ENCODE measurements around the gene TMEM255B. TPM values are rescaled to one million over a fixed set of nuclear protein-coding genes. Genes with fewer than 3 reads are reported as not detected.

TMEM255B gene
- total RNA-seq, 2 experiments from 2014 or later: 1.0 to 1.2 TPM

DNA sequence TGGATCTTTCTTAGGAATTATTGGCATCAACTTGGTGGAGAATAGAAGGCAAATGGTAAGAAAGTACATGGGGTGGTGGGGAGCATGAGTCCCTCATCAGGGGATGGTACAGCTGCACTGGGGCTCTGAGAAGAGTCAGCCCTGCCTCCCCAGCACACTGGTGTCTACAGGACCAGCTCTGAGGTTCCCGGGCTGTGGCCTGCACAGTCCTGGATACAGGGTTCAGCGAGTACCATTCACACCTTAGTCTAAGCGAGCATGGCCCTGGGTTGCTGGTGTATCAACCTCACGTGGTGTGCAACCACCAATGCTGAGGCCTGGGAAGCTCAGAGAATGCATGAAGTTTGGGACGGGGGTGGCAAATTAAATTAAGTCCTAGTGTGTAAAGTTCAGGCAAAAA lies 10.1 kb downstream of the TMEM255B start:
- intact Hi-C loops (cut with DNase I, micrococcal nuclease): no loop called here
- ChIA-PET CTCF (no interaction called here), POLR2A (no interaction called here)
- Histone ChIP-seq H3K9me3 (ENCODE audit: control insufficient read depth in 1 of 2, insufficient read depth in 1 of 2, low read length in 2 of 2) (no peaks in the 10 kb centered on the region), H3K4me3 (ENCODE audit: low read length) (no peak overlapping the region), H3K27ac (ENCODE audit: low read depth in 1 of 2, low read length in 2 of 2) (no peak overlapping the region), H3K4me1 (ENCODE audit: insufficient read depth, low read length) (no peaks in the 10 kb centered on the region), H3K36me3 (ENCODE audit: insufficient read depth, low read length) (no peaks in the 10 kb centered on the region), H3K27me3 (ENCODE audit: control insufficient read depth in 1 of 2, insufficient read depth in 2 of 2, low read length in 2 of 2) (peaks cover 0 to 7% of the 10 kb centered on the region in 2 experiments)
- TF ChIP-seq CTCF (IDR thresholded peaks at IDR 0.05): no peak
- Mint-ChIP-seq H3K36me3 (ENCODE audit: low read depth) (no peaks in the 10 kb centered on the region), H3K9me3 (peaks cover 2% of the 10 kb centered on the region), H3K4me1 (ENCODE audit: low read depth) (no peaks in the 10 kb centered on the region), H3K27me3 (peaks cover 18% of the 10 kb centered on the region), H3K27ac (no peak overlapping the region), H3K4me3 (no peak overlapping the region)
- DNase-seq (no peak), ATAC-seq (ENCODE audit: poor library complexity) (no peak)

DNA sequence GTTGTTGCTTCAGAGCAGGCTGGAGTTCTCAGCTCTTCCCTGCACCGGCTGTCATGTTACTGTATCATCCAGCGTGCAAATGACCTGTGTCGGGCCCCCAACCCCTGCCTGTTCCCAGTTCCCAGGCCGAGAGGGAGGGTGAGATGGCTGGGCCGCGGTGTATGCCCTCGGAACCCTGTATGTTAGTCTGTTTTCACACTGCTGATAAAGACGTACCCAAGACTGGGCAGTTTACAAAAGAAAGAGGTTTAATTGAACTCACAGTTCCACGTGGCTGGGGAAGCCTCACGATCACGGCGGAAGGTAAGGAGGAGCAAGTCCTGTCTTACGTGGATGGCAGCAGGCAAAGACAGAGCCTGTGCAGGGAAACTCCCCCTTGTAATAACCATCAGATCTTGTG lies 10.9 kb downstream of the TMEM255B start:
- peaks cover 0 to 2% of the 10 kb centered on the region in 2 experiments for H3K9me3 ChIP-seq (ENCODE audit: control insufficient read depth in 1 of 2, insufficient read depth in 1 of 2, low read length in 2 of 2)
- peaks cover 2% of the 10 kb centered on the region for H3K9me3 Mint-ChIP-seq
- ChIA-PET CTCF (no interaction called here), POLR2A (no interaction called here)
- H3K27ac ChIP-seq (ENCODE audit: low read depth in 1 of 2, low read length in 2 of 2): no peak overlapping the region
- no peaks in the 10 kb centered on the region for H3K4me1 ChIP-seq (ENCODE audit: insufficient read depth, low read length)
- H3K27me3 ChIP-seq (ENCODE audit: control insufficient read depth in 1 of 2, insufficient read depth in 2 of 2, low read length in 2 of 2): peaks cover 0 to under 1% of the 10 kb centered on the region in 2 experiments
- peaks cover 14% of the 10 kb centered on the region for H3K27me3 Mint-ChIP-seq
- TF ChIP-seq CTCF (IDR thresholded peaks at IDR 0.05): no peak
- no peak overlapping the region for H3K4me3 Mint-ChIP-seq
- H3K36me3 ChIP-seq (ENCODE audit: insufficient read depth, low read length): no peaks in the 10 kb centered on the region
- H3K4me1 Mint-ChIP-seq (ENCODE audit: low read depth): no peaks in the 10 kb centered on the region
- ATAC-seq (ENCODE audit: poor library complexity) (no peak), DNase-seq (no peak)
- no peaks in the 10 kb centered on the region for H3K36me3 Mint-ChIP-seq (ENCODE audit: low read depth)
- H3K4me3 ChIP-seq (ENCODE audit: low read length): no peak overlapping the region
- intact Hi-C loops (cut with DNase I, micrococcal nuclease): no loop called here
- H3K27ac Mint-ChIP-seq: no peak overlapping the region

GRCh38 chr13:113770441-113770840 lies 11.4 kb downstream of the TMEM255B start:
- ATAC-seq (ENCODE audit: poor library complexity): no peak

More at GRCh38 chr13:113770441-113770840, 11.4 kb downstream of the TMEM255B start:
- no peak overlapping the region for H3K4me3 ChIP-seq (ENCODE audit: low read length)
- no peak overlapping the region for H3K27ac Mint-ChIP-seq
- H3K27me3 ChIP-seq (ENCODE audit: control insufficient read depth in 1 of 2, insufficient read depth in 2 of 2, low read length in 2 of 2): no peaks in the 10 kb centered on the region
- H3K36me3 ChIP-seq (ENCODE audit: insufficient read depth, low read length): no peaks in the 10 kb centered on the region
- H3K4me3 Mint-ChIP-seq: no peak overlapping the region
- no peak overlapping the region for H3K27ac ChIP-seq (ENCODE audit: low read depth in 1 of 2, low read length in 2 of 2)
- intact Hi-C loops (cut with DNase I, micrococcal nuclease): no loop called here
- POLR2A ChIA-PET: no interaction called here
- peaks cover 0 to 5% of the 10 kb centered on the region in 2 experiments for H3K9me3 ChIP-seq (ENCODE audit: control insufficient read depth in 1 of 2, insufficient read depth in 1 of 2, low read length in 2 of 2)
- TF ChIP-seq CTCF (IDR thresholded peaks at IDR 0.05): no peak
- H3K4me1 Mint-ChIP-seq (ENCODE audit: low read depth): no peaks in the 10 kb centered on the region
- H3K27me3 Mint-ChIP-seq: peaks cover 8% of the 10 kb centered on the region
- no peaks in the 10 kb centered on the region for H3K36me3 Mint-ChIP-seq (ENCODE audit: low read depth)
- no peak for DNase-seq
- H3K4me1 ChIP-seq (ENCODE audit: insufficient read depth, low read length): no peaks in the 10 kb centered on the region
- CTCF ChIA-PET: no interaction called here
- peaks cover 2% of the 10 kb centered on the region for H3K9me3 Mint-ChIP-seq

Measured in CD4-positive, alpha-beta T cell (primary cell).